Measurements from ENCODE around the gene CYP2A6.

CYP2A6 gene

DNA sequence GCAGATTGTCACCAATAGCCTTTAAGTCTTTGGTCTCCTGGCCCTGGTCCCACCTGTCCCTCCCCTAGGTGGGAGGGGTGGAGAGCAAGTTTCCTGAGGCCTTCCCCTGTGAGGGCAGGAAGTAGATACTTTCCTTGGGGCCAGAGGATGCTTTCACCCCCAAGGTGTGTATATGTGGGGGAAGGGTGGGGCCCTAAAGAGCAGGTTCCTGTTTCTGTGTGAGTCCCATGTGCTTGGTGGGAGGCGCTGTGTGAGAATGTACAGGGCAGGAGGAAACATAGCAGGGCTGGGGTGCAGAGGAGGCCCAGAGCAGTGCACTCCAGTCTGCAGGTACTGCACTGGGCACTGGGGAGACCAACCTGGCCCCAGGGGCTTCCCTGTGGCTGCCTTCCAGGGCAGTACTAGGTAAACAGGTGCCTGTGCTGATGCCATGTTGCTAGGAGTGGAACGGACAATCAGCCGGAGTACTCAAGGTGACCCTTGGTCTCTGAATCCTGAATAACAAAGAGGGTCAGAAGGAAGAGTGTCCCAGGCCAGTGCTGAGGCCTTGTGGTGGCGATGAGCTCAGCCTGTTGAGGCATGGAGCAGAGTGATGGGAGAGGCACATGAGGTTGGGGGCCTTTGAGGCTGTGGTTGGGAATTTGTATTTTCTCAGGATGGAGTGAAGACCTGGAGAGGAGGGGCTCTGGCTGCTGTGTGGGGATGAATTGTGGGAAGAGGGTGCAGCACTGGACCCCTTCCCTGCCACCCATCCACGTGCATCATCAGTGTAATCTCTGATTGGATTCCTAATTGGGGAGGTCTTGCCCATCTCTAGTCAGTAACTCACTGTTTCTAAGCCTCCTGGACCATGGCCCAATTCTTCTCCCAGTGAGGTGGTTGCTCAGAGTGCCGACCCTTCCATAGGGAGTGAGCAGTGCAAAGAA, 46.1 kb downstream of the CYP2A6 start:
- Histone ChIP-seq H3K27me3 (no peaks in the 10 kb centered on the region), H3K36me3 (peaks cover 83% of the 10 kb centered on the region), H3K4me1 (peaks cover 78% of the 10 kb centered on the region), H3K27ac (peak overlapping the region; percentile 68), H3K9me3 (no peaks in the 10 kb centered on the region), H4K20me1 (peaks cover 98% of the 10 kb centered on the region), H3K4me2 (peak overlapping the region; percentile 94), H3K4me3 (peak overlapping the region; percentile 97; the same call in 1 of the 2 replicates), H3K9ac (peak overlapping the region; percentile 97)
- TF ChIP-seq Cebpa-rat (IDR thresholded peaks at IDR 0.05), result no peak

DNA sequence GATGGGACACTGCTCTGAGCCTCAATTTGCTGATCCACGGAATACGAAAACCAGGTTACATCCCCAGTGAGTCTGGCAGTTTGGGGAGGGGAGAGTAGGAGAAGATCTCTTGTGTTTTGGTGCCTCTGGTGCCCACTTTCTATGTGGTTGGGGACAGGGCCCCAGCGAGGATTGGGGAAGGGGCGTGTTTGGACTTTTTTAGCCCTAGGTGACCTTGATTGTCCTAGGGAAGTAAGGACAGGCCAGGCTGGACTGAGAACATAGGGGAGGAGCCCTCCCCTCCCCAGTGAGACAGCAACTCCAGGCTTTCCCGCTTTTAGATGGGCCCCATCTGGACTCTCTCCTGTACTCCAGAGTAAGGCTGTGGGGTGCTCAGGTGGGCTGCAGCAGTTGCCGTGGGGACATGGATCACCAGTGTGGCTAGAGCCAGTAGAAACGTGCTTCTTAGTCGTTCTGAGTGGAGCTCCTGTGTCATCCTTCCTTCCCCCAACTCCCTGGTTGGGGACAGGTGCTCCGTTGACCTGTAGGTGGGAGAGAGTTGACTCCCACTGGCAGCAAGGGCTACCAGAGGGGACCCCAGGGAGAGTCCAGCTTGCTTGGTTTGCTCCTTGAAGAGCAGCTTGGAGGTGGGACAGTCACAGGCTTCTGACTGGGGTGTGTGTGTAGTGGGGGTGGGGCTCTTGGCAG, 46.9 kb downstream of the CYP2A6 start:
- Histone ChIP-seq H3K9me3 (no peaks in the 10 kb centered on the region), H3K9ac (peak overlapping the region; percentile 97), H3K27ac (peak overlapping the region; percentile 68), H4K20me1 (peaks cover 90% of the 10 kb centered on the region), H3K36me3 (peaks cover 75% of the 10 kb centered on the region), H3K27me3 (no peaks in the 10 kb centered on the region), H3K4me1 (peaks cover 78% of the 10 kb centered on the region), H3K4me3 (peak overlapping the region; percentile 97), H3K4me2 (peak overlapping the region; percentile 94)
- TF ChIP-seq Cebpa-rat (IDR thresholded peaks at IDR 0.05), result no peak

DNA sequence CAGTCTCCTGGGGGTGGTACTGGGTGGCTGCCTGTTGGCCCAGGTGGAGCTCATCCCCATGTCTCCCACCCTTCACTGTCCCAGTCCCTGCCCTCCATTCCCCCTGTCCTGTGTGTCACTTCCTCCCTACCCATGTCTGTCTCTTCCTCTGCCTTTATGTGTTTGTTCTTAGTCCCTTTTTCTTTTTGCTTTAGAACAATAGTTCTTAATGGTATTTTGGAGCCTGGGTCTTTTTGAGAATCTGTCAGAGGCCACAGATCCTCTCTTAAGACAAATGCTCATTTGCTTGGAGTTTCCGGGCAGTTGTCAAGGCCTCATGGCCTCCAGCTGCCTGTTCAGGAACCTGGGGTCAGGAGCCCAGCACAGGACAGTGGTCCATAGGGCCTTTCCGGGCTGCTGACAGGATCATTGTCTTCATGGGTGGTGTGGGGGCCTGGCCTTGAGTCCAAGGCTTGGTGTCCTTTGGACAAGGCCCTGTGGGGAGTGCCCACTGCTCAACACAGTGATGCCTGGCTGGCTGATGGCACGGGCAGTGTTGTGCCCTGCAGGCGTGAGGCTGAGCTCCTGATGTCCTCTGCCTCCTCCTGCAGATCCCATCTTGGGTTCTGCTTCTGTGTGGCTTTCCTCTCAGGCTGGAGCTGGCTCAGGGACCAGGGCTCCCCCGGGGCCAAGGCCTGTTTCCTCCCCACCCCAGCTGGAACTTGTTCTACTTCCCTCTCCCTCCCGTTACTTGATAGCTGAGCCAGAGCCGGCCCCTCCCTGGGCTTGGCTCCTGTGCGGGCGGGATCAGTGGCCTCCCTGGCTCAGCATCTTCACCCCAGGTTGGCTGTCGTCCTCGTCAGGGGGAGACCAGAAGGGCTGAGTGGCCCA, 47.7 kb downstream of the CYP2A6 start:
- Histone ChIP-seq H3K27me3 (no peaks in the 10 kb centered on the region), H4K20me1 (peaks cover 82% of the 10 kb centered on the region), H3K9ac (peak overlapping the region; percentile 97), H3K9me3 (no peaks in the 10 kb centered on the region), H3K4me2 (peak overlapping the region; percentile 94), H3K36me3 (peaks cover 67% of the 10 kb centered on the region), H3K4me1 (peaks cover 84% of the 10 kb centered on the region), H3K4me3 (peak overlapping the region; percentile 97), H3K27ac (peak overlapping the region; percentile 68)
- no peak for TF ChIP-seq Cebpa-rat (IDR thresholded peaks at IDR 0.05)

GRCh38 chr19:40801426-40802299, 48.6 kb downstream of the CYP2A6 start:
- H4K20me1 ChIP-seq, result peaks cover 73% of the 10 kb centered on the region
- peaks cover 63% of the 10 kb centered on the region for H3K36me3 ChIP-seq
- H3K9ac ChIP-seq, result peak overlapping the region; percentile 97
- H3K4me2 ChIP-seq, result peak overlapping the region; percentile 94
- H3K4me1 ChIP-seq, result peaks cover 83% of the 10 kb centered on the region
- TF ChIP-seq Cebpa-rat (IDR thresholded peaks at IDR 0.05), result no peak
- peak overlapping the region; percentile 97 for H3K4me3 ChIP-seq
- no peaks in the 10 kb centered on the region for H3K9me3 ChIP-seq
- peak overlapping the region; percentile 97 for H3K27ac ChIP-seq
- no peaks in the 10 kb centered on the region for H3K27me3 ChIP-seq

- H3K9ac ChIP-seq, result peak overlapping the region; percentile 97
- peak overlapping the region; percentile 97; the same call in 1 of the 2 replicates for H3K27ac ChIP-seq
- H3K36me3 ChIP-seq, result peaks cover 65% of the 10 kb centered on the region
Measured at GRCh38 chr19:40800997-40801377, 49.3 kb downstream of the CYP2A6 start.

GRCh38 chr19:40800339-40800996, 49.8 kb downstream of the CYP2A6 start:
- peak overlapping the region; percentile 97 for H3K4me3 ChIP-seq
- peaks cover 71% of the 10 kb centered on the region for H3K4me1 ChIP-seq
- no peaks in the 10 kb centered on the region for H3K27me3 ChIP-seq
- H4K20me1 ChIP-seq, result peaks cover 61% of the 10 kb centered on the region
- H3K27ac ChIP-seq, result peak overlapping the region; percentile 97
- H3K9ac ChIP-seq, result peak overlapping the region; percentile 97
- H3K36me3 ChIP-seq, result peaks cover 62% of the 10 kb centered on the region
- no peaks in the 10 kb centered on the region for H3K9me3 ChIP-seq
- TF ChIP-seq Cebpa-rat (IDR thresholded peaks at IDR 0.05), result no peak
- peak overlapping the region; percentile 94 for H3K4me2 ChIP-seq

More at GRCh38 chr19:40800997-40801377, 49.3 kb downstream of the CYP2A6 start:
- peaks cover 66% of the 10 kb centered on the region for H4K20me1 ChIP-seq
- H3K4me2 ChIP-seq, result peak overlapping the region; percentile 94
- H3K9me3 ChIP-seq, result no peaks in the 10 kb centered on the region
- H3K4me1 ChIP-seq, result peaks cover 76% of the 10 kb centered on the region
- H3K4me3 ChIP-seq, result peak overlapping the region; percentile 97
- H3K27me3 ChIP-seq, result no peaks in the 10 kb centered on the region
- TF ChIP-seq Cebpa-rat (IDR thresholded peaks at IDR 0.05), result no peak

DNA sequence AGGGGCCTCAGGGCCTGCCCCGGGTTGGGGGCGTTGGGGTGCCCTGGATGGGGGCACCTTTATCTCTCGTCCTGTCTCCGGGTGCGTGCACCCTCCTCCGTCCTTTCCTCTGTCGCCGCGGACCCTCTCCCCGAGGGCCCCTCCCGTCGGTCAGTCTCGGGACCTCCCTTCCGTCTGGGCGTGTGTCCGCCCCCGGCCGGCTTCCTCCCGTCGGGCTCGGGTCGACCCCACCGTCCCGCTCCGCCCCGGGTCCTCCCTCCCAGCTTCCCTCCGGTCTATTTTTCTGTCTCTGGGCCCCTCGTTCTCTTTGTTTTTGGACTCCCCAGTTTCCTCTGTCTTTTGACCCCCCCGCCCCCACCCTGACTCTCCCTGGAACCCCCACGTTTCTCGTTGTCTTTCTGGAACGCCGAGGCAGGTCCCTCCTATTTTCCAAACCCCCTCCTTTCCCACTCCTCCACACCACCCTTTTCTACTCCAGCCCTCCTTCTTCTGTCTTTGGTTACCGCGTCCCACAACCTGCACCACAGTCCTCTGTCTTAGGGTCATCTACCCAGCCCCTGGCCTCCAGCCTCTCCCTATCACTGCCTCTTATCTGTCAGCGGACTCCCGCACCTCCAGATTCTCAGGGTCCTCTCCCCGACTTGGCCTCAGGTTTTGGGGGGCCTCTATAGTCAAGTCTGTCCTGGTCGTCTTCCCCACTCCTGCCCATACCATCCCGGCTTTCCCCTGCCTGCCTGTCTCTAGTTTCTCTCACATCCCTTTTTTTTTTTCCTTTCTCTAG, 50.5 kb downstream of the CYP2A6 start:
- Histone ChIP-seq H3K27me3 (no peaks in the 10 kb centered on the region), H3K36me3 (peaks cover 55% of the 10 kb centered on the region), H3K4me3 (peak overlapping the region; percentile 97), H3K4me1 (peaks cover 64% of the 10 kb centered on the region), H3K4me2 (peak overlapping the region; percentile 94), H3K9me3 (no peaks in the 10 kb centered on the region), H4K20me1 (peaks cover 54% of the 10 kb centered on the region), H3K27ac (peak overlapping the region; percentile 97), H3K9ac (peak overlapping the region; percentile 97)
- TF ChIP-seq Cebpa-rat (IDR thresholded peaks at IDR 0.05), result no peak
